GM23248 (cell line): ENCODE measurements around the gene C10orf90. TPM values are rescaled to one million over a fixed set of nuclear protein-coding genes. Genes with fewer than 3 reads are reported as not detected.

ENCODE experiments used
- DNase-seq: peaks from one replicate; pipeline ENCODE4 v3.0.0-alpha.2; 2015
- H2AFZ ChIP-seq: fragments of 200-600 bp; sonication (generic); 2 replicates; pipeline ENCODE4 v1.6.1; 2016; ENCODE audit warnings: antibody characterized with exemption
- H3F3A ChIP-seq: fragments of 200-600 bp; sonication (generic); 2 replicates; pipeline ENCODE4 v1.6.1; 2016; ENCODE audit warnings: mild to moderate bottlenecking, antibody characterized with exemption, mixed run types; ENCODE audit not compliant: insufficient read depth
- H3K27ac ChIP-seq: fragments of 200-600 bp; sonication (generic); 2 replicates; pipeline ENCODE4 v1.5.1; 2016; ENCODE audit warnings: mild to moderate bottlenecking
- H3K27me3 ChIP-seq: fragments of 200-600 bp; sonication (generic); replicated peaks from 2 replicates; pipeline ENCODE4 v1.6.1; 2016; ENCODE audit warnings: mild to moderate bottlenecking; ENCODE audit not compliant: insufficient read depth
- H3K36me3 ChIP-seq: fragments of 200-600 bp; sonication (generic); 2 replicates; pipeline ENCODE4 v1.6.1; 2016; ENCODE audit warnings: low read depth, mild to moderate bottlenecking
- H3K4me1 ChIP-seq: fragments of 200-600 bp; sonication (generic); 2 replicates; pipeline ENCODE4 v1.6.1; 2016; ENCODE audit warnings: mild to moderate bottlenecking; ENCODE audit not compliant: insufficient read depth
- H3K4me2 ChIP-seq: fragments of 200-600 bp; sonication (generic); one replicate; pipeline ENCODE4 v1.6.1; 2016; ENCODE audit warnings: mild to moderate bottlenecking; ENCODE audit not compliant: unreplicated experiment
- H3K4me3 ChIP-seq: fragments of 200-600 bp; sonication (generic); 2 replicates; pipeline ENCODE4 v1.5.1; 2016; ENCODE audit warnings: mild to moderate bottlenecking
- H3K79me2 ChIP-seq: fragments of 200-600 bp; sonication (generic); 2 replicates; pipeline ENCODE4 v1.6.1; 2016; ENCODE audit warnings: mild to moderate bottlenecking; ENCODE audit not compliant: insufficient read depth
- H3K9ac ChIP-seq: fragments of 200-600 bp; sonication (generic); 2 replicates; pipeline ENCODE4 v1.6.1; 2016; ENCODE audit warnings: mild to moderate bottlenecking
- H3K9me2 ChIP-seq: fragments of 200-600 bp; sonication (generic); 2 replicates; pipeline ENCODE4 v1.6.1; 2016; ENCODE audit warnings: mixed run types, mild to moderate bottlenecking, moderate library complexity; ENCODE audit not compliant: insufficient read depth
- H3K9me3 ChIP-seq: fragments of 200-600 bp; sonication (generic); one replicate; pipeline ENCODE4 v1.6.1; 2017; ENCODE audit warnings: low read depth
- H4K20me1 ChIP-seq: fragments of 200-600 bp; sonication (generic); 2 replicates; pipeline ENCODE4 v1.6.0; 2016; ENCODE audit not compliant: insufficient read depth
- EZH2 ChIP-seq: fragments of 200-600 bp; sonication (generic); IDR thresholded peaks from 2 replicates; pipeline ENCODE4 v1.6.1; 2018; ENCODE audit warnings: antibody characterized with exemption, mild to moderate bottlenecking; ENCODE audit not compliant: insufficient read depth, poor library complexity, severe bottlenecking
- EZH2phosphoT487 ChIP-seq: fragments of 200-600 bp; sonication (generic); IDR thresholded peaks from 2 replicates; pipeline ENCODE4 v1.6.1; 2018; ENCODE audit warnings: antibody characterized with exemption, moderate library complexity, mild to moderate bottlenecking, low read depth; ENCODE audit not compliant: insufficient read depth
- WGBS, 2 experiments: methylation state at CpG; one replicate each; pipeline ENCODE4 v1.1.6; 2015 to 2017; ENCODE audit warnings: low lambda C conversion rate in 2 of 2, low coverage in 1 of 2; ENCODE audit errors: missing lambda C conversion rate in 2 of 2; 5-methylcytosine and 5-hydroxymethylcytosine counted together
- in situ Hi-C: fragments of 300-500 bp; cut with MboI; formaldehyde crosslinking; loops from 2 replicates; pipeline ENCODE4 v1.15.0; 2020
- polyA plus RNA-seq: library from polyadenylated mRNA; unstranded; fragments of >200 nt; fragmentation: Nextera tagmentation; extraction: Ambion mirVana; gene quantifications from 2 replicates; pipeline ENCODE4 v1.2.1, GENCODE V29; 2016
- total RNA-seq: library from RNA; depleted of rRNA; stranded (reverse); fragments of >200 nt; shearing (Covaris generic); gene quantifications from 2 replicates; pipeline ENCODE4 v1.2.3, GENCODE V29; 2014

Gene C10orf90
- total and polyA plus RNA-seq, 2 experiments from 2014 or later = 0.22 to 0.71 TPM

GRCh38 chr10:126423732-126424491, 246.6 kb downstream of the C10orf90 start:
- H3K36me3 ChIP-seq = no peaks in the 10 kb centered on the region
- no peaks in the 10 kb centered on the region for H3K79me2 ChIP-seq
- no peak overlapping the region for H3K27ac ChIP-seq
- H3K4me2 ChIP-seq = no peak overlapping the region
- H3K9ac ChIP-seq = no peak overlapping the region
- peaks cover 26% of the 10 kb centered on the region for H3K4me1 ChIP-seq
- H3K9me2 ChIP-seq = no peaks in the 10 kb centered on the region
- H2AFZ ChIP-seq = no peak overlapping the region
- in situ Hi-C loops = no loop called here
- no peak for DNase-seq
- TF ChIP-seq EZH2 (no peak), EZH2phosphoT487 (no peak)
- H3K9me3 ChIP-seq = no peaks in the 10 kb centered on the region
- no peaks in the 10 kb centered on the region for H4K20me1 ChIP-seq
- no peaks in the 10 kb centered on the region for H3K27me3 ChIP-seq
- H3K4me3 ChIP-seq = no peak overlapping the region
- WGBS, 2 experiments = 94 to 98% methylated on average over 6 of the region's 6 CpGs
- H3F3A ChIP-seq = peaks cover 29% of the 10 kb centered on the region

GRCh38 chr10:126422567-126422966, 247.9 kb downstream of the C10orf90 start:
- in situ Hi-C loops = no loop called here
- DNase-seq = peak; percentile 42
- H3K27me3 ChIP-seq = no peaks in the 10 kb centered on the region

GRCh38 chr10:126421756-126422256, 248.7 kb downstream of the C10orf90 start:
- H3K9ac ChIP-seq = peak overlapping the region; percentile 82
- in situ Hi-C loops = no loop called here

More at GRCh38 chr10:126422567-126422966, 247.9 kb downstream of the C10orf90 start:
- 8 to 25% methylated on average over 1 of the region's 1 CpG for whole genome bisulfite sequencing, 2 experiments
- no peaks in the 10 kb centered on the region for H3K79me2 ChIP-seq
- no peaks in the 10 kb centered on the region for H3K9me2 ChIP-seq
- H3K36me3 ChIP-seq = no peaks in the 10 kb centered on the region
- H3K4me3 ChIP-seq = peak overlapping the region; percentile 64
- TF ChIP-seq EZH2 (no peak), EZH2phosphoT487 (no peak)
- H3K9ac ChIP-seq = peak overlapping the region; percentile 79
- no peaks in the 10 kb centered on the region for H3K9me3 ChIP-seq
- H3K27ac ChIP-seq = peak overlapping the region; percentile 97
- H3F3A ChIP-seq = peaks cover 29% of the 10 kb centered on the region
- H3K4me2 ChIP-seq = peak overlapping the region; percentile 82
- H2AFZ ChIP-seq = peak overlapping the region; percentile 68; the same call in 1 of the 2 replicates
- H3K4me1 ChIP-seq = peaks cover 28% of the 10 kb centered on the region
- H4K20me1 ChIP-seq = no peaks in the 10 kb centered on the region

GRCh38 chr10:126420567-126421300, 249.8 kb downstream of the C10orf90 start:
- Histone ChIP-seq H3K4me2 (peak overlapping the region; percentile 73), H3K79me2 (no peaks in the 10 kb centered on the region), H3K36me3 (no peaks in the 10 kb centered on the region), H2AFZ (0 out of 2 replicates have a peak overlapping the region, but pooled peaks have one; percentile 53), H3K27ac (peak overlapping the region; percentile 97), H3K9me3 (no peaks in the 10 kb centered on the region), H3K27me3 (no peaks in the 10 kb centered on the region), H3K9ac (peak overlapping the region; percentile 82), H3K4me1 (peaks cover 33% of the 10 kb centered on the region), H3K4me3 (no peak overlapping the region), H3F3A (peaks cover 29% of the 10 kb centered on the region), H3K9me2 (no peaks in the 10 kb centered on the region), H4K20me1 (no peaks in the 10 kb centered on the region)
- TF ChIP-seq EZH2 (no peak), EZH2phosphoT487 (no peak)
- in situ Hi-C loops = no loop called here
- WGBS, 2 experiments = 85 to 86% methylated on average over 12 of the region's 12 CpGs
- DNase-seq = no peak

More at GRCh38 chr10:126421756-126422256, 248.7 kb downstream of the C10orf90 start:
- H3K9me2 ChIP-seq = no peaks in the 10 kb centered on the region
- H3K9me3 ChIP-seq = no peaks in the 10 kb centered on the region
- peaks cover 29% of the 10 kb centered on the region for H3F3A ChIP-seq
- DNase-seq = peak; percentile 98
- WGBS, 2 experiments = 1 to 3% methylated on average over 10 of the region's 10 CpGs
- H3K79me2 ChIP-seq = no peaks in the 10 kb centered on the region
- peak overlapping the region; percentile 68 for H2AFZ ChIP-seq
- peaks cover 33% of the 10 kb centered on the region for H3K4me1 ChIP-seq
- no peaks in the 10 kb centered on the region for H3K27me3 ChIP-seq
- H4K20me1 ChIP-seq = no peaks in the 10 kb centered on the region
- H3K4me2 ChIP-seq = peak overlapping the region; percentile 82
- H3K4me3 ChIP-seq = peak overlapping the region; percentile 64
- H3K27ac ChIP-seq = peak overlapping the region; percentile 97
- no peaks in the 10 kb centered on the region for H3K36me3 ChIP-seq
- TF ChIP-seq EZH2phosphoT487 (no peak), EZH2 (no peak)
